Measurements from ENCODE around the gene CIITA.

GRCh38 chr16:10828851-10829366 is 48.1 kb upstream of the CIITA start:
- TF ChIP-seq CTCF (IDR thresholded peaks at IDR 0.05), result no peak
- no peak for TF ChIP-seq SP1 (CRISPR knock-in tag; conservative IDR thresholded peaks at IDR 0.05)
- TF ChIP-seq EMX1 (CRISPR knock-in tag; IDR thresholded peaks at IDR 0.05), result no peak
- no peak for TF ChIP-seq NFYB (CRISPR knock-in tag; conservative IDR thresholded peaks at IDR 0.05; ENCODE audit: low read depth)
- no peak for TF ChIP-seq USF1 (CRISPR knock-in tag; IDR thresholded peaks at IDR 0.05)
- TF ChIP-seq TEAD1 (CRISPR knock-in tag; IDR thresholded peaks at IDR 0.05), result no peak
- no peak for TF ChIP-seq RELA (CRISPR knock-in tag; IDR thresholded peaks at IDR 0.05; ENCODE audit: borderline replicate concordance)
